Stimulated activated CD4-positive, alpha-beta T cell treated with anti-CD3 and anti-CD28 coated beads, Interleukin-4, amount 100 ng/mL, for 1 hour (primary cell): ENCODE data around the gene GYPC.

Source experiments
- DNase-seq: peaks from one replicate; pipeline ENCODE4 v3.0.0-alpha.2; 2020

GYPC gene

DNA sequence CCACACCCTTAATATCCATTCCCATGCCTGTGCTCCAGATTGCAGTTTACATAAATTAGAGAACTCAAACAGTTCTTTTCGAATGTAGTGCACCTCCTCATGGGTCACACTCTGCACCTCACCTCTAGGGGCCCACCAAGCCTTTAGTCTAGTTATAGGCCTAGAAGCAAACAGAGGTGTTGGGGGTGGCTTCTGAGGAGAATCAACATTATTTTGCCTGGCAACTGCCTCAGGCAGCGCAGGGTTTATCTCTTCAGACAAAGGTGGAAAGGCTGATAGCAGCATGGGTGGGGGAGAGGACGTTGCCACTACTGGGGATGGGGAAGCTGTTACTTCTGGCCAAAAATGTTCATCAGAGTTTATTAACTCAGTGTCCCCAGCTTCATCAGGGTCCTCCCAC lies 5.0 kb upstream of the GYPC start:
- no peak for DNase-seq

DNA sequence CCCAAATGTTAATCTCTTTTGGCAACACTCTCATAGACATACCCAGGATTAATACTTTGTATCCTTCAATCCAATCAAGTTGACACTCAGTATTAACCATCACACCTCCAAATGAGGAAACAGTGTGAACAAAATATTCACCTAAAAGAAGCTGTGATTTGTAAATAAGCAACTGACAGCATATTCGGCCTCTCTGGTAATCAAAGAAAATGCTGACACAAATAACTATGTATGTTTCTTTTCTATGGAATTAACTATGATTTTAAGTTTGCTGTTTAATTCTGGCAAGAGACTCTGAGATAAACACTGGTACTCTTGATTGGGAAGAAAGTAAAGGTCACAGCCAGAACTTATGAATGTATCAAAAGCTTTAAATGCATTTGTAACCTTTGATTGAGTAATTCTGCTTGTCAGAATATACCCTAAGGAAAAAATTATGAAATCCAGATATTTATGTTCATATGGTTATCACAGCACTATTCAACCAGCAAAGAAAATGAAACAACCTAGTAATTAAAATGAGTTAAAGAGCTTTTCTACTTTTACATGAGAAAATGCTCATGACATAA lies 3.6 kb upstream of the GYPC start:
- DNase-seq = no peak

DNA sequence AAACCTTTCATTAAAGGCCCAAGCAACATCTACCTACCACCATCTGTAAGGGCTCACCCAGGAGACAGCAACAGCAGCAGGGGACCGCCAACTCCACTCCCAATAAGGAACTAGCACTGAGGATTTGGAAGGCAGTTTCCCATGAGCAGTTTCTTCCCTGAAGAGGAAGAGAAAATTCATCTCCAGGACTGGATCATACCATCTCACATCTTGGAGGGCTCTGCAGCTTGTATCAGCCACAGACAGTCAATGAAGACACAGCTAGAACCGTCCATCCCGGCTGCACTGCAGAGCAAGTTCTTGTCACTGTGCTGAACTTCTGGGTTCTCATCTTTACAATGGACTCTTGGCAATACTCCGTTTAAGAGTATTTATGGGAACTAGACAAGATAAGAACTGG lies 2.8 kb upstream of the GYPC start:
- no peak for DNase-seq

DNA sequence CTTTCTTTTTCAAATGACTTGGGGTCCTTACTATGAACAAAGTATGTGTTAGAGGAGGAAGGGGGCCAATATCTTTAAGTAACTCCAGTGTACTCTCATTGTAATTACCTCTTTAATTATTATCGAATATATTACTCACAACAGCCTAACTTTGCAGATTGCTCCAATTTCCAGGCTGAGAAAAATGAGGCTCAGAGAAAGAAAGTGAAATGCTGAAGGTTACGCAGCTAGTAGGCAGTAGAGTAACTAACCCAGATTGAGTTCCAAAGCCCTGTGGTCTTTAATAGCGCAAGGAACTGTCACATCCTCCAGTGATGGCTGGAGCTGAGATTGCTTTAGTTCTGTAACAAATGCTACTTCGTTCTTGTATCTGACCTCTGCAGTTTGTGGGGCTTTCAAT lies 2.2 kb upstream of the GYPC start:
- no peak for DNase-seq

DNA sequence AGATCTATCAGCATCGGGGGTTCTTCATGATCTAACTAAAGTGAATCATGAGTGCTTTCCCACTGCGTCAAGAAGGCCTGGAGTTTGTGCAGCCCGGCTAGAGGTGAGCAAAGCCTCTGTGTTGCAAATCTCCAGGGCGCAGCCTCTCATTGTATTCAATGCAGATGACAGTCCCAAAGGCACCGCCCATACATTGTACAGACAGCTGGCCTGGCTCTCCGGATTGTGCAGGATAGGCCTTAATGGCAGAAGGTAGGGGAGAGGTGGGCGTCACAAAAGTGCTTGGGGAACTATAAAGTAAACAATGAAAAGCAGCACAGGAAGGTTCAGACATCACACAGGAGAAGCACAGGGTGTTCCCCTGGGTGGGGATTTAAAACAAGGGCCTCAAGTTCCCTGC lies 907 bp upstream of the GYPC start:
- DNase-seq = no peak

DNA sequence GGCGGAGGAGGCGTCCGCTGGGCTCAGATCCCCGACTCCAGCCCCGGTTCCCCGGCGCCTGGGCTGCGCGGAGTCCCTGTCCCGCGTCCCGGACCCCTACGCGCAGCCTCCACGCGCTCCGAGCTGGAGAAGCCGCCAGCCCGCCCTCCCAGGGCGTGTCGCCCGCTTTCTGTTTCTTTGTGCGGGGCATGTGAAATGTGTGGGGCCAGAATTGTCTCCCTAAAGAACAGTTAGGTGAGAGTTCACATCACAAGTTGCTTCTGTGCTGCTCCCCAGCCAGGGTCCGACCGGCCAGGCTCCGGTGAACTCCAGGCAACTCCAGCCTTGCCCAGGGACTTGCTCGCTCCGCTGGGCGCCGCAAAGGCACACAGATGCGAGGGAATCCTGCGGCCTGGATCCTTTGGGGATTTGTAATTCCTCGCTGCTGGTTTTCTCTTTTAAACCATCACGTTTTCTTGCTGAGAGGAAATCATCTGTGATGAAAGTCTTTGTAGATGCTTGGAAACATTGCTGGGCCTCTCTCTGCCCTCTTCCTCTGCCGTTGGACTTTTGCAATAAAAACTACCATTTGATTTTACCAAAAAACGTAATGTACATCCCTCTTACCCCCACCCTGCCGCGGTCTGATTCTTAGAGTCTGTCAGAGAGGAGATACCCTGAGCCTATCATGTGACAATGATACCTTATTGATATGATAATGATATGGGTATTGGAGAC lies 631 bp downstream of the GYPC start:
- peak; percentile 60 for DNase-seq

DNA sequence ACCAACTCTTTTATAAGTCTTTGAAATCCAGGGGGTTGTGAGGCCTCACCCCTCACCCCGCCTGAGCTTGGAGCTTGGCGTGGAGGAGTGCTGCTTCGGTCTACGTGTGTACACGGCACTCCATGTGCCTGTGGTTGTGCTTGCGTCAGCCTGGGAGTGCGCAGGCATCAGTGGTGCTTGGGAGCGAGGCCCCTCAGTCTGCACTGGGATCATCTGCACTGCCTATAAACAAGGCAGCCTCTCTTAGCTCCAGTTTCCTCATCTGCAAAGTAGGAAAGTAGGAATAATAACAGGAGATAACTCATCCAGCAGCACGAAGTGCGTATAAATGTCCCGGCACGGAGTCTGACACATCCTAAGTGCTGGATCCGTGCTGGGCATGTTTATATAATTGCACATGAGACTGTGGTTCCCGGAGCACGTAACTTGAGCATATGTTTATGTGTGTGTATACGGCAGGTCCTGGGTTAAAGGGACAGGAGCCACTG lies 1.2 kb downstream of the GYPC start:
- DNase-seq = peak; percentile 48

DNA sequence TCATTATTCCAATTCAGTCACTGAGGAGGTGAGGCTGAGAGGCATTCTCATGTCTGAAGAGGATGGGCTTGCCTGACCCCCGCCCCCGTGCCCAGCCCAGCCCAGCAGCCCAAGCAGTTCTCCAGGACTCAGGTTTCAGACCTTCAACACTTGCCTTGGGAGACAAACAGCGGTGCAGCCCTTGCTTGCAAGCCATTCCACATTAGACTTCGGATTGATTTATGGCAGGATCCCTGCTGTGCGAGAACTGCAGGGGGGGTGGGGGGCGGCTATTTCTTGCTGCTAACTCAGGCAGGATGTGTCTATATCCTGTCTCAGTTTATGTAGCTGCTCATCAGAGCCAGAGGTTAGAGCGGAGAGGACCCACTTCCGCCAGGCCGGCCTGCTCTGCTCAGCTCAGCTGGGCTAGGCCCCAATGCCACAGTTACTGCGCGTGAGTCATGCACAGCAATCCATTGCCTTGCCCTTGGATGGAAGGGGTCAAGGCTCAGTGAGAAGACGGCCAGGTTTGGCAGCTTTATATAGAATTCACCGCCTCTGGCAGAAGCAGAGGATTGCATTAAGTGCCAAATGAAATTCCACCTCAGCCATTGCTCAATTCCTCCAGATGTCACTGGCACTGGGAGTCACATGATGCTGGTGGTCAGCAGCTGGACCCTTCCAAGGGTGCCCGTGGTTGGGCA lies 1.8 kb downstream of the GYPC start:
- peak; percentile 58 for DNase-seq

DNA sequence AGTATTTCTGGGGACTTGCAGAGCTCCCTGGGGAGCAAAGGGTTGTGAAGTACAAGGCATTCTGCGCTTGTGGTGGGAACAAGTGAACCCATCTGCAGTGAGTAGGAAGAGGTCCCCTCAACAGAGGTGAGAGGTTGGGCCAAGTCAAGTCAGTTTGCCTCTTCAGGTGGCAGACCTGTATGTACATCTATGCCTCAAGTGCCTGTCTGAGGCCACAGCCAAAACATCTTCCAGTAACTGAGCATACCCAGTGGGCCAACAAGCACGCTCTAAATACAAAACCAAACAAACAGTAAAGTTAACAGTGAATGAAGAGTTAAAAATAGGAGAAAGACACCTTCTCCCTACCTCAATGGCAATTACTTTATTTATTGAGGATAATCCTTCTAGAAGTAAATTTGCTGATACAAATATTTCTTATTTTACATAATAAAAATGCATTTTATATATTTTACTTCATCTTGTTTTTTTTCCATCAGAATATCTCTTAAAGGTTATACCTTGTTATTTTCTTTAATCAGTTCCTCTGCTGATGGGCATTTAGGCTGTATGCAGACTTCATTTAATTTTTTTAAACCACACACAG lies 2.5 kb downstream of the GYPC start:
- no peak for DNase-seq

DNA sequence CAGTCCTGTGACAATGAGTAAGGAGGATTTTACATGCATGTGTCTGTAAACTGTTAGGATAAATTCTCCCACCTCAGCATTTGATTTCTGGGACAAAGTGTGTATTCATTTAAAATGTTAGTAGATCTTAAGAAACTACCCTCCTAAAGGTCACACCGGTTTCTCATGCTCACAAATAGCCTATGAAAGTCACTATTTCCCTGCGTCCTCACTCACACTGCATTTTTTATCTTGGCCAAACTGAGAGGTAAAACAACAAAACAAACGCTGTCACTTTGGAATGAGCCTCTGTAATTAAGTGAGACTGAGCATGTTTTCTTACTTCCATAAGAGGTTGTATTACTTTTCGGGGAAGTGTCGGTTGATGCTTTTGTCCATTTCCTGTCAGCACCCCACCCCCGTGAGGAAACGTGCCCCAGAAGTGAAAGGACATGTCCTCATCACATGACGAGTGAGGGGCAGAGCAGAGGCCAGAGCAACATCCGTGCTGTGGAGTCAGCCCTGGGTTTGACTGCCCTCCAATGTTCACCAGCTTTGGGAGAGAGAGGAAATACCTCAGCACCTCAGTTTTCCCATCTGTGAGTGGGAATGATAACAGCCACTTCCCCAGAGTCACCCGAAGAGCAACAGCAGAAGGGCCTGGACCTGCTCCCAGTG lies 3.1 kb downstream of the GYPC start:
- DNase-seq = peak; percentile 49

DNA sequence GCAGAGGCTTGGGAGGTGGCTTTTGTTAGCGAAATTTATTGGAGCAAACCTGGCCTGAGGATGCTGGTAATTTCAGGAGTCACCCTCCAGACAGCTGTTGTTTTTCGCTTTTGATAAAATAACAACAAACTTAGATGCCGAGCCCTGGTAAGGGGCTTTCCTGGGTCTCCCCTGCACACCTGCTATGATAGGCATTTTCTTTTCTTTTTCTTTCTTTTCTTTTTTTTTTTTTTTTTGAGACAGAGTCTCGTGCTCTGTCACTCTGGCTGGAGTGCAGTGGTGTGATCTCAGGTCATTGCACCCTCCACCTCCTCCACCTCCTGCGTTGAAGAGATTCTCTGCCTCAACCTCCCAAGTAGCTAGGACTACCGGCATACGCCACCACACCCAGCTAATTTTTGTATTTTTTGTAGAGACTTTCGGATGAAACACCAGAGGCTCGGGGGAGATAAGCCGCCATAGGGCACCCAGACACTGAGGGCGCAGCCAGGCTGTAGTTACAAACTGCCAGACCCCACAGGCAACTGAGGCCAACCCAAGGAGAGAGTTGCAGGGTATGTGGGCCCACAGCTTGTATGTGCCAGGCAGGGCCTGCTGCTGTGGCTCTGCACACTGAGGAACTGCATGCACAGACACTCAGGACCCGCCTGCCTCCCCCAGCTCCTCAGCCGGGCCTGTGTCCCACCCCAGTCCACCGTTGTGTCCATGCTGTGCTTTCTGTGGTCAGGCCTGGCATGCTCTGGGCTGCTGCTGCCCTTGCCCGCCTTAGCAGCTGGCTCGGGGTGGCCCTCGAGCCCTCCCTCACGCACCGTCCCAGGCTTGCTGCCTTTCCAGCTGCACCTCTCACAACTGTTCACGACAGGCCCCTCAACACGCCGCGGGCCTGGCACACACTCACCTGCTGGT lies 3.9 kb downstream of the GYPC start:
- no peak for DNase-seq

DNA sequence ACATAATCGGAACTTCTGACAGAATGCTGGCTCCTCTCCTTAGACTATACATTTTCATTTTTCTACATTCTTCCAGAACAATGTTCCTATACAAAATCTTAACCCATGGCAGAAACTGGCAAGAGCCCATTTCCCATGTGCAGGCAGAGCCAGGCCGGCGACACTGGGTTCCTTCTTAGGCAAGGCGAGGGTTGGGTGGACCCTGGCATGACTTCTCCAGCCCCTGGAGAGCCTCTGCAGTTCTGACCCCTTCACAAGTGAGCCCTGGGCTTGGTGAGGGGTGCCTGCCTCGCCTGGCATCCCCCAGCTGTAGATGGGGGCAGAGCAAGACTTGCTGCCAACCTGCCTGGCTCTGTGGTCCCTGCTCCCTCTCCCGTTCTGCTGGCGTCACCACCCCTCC lies 5.0 kb downstream of the GYPC start:
- no peak for DNase-seq

DNA sequence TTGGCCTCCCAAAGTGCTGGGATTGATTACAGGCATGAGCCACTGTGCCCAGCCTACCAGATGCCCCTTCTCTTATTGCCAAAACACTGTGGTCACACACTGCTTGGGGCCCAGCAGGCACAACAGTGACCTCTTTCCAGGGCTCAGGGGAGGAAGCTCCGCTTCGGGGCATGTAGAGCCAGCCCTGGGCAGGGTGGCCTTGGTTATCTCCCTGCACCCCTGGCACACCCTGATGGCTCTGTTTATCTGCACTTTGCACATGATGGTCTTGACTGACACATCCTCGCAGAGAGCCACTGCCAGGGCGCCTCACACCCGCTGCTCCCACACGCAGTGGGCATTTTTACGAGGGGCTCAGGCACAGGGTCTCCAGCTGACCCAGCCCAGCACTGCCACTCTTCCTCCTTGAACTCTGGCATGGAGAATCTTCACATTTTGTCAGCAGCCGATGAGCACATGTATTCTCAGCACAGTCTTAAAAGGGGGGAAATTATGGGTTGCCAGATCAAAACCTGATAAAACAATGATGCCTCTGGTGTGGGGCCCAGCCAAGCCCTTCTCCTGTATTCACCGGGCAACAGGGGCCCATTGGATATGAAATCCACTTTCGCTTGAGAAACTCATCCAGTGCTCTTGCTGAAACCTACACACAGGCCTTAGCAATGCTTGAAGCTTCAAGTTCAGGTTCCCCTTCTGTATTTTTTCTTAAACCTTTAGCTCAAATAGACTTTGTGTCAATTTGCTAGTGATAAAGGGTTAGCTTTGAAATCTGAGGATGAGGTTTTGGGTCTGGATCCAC lies 5.9 kb downstream of the GYPC start:
- no peak for DNase-seq

DNA sequence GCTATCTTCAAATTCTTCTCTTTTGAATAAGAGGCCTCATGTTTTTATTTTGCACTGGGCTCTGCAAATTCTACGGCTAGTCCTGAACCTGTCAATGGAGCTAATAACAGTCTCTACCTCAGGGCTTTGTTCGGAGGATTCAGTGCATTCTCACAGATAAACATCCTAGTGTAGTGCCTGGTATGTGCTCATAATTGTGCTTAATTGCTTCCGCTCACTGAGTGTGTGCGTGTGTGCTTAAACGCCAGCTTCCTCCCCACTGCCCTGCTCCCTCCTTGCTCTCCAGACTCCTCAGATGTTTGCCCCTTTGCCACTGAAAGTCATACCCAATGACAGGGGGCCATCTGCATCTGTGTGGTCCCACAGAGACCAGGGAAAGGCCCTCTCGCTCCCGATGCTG lies 6.7 kb downstream of the GYPC start:
- DNase-seq = no peak

DNA sequence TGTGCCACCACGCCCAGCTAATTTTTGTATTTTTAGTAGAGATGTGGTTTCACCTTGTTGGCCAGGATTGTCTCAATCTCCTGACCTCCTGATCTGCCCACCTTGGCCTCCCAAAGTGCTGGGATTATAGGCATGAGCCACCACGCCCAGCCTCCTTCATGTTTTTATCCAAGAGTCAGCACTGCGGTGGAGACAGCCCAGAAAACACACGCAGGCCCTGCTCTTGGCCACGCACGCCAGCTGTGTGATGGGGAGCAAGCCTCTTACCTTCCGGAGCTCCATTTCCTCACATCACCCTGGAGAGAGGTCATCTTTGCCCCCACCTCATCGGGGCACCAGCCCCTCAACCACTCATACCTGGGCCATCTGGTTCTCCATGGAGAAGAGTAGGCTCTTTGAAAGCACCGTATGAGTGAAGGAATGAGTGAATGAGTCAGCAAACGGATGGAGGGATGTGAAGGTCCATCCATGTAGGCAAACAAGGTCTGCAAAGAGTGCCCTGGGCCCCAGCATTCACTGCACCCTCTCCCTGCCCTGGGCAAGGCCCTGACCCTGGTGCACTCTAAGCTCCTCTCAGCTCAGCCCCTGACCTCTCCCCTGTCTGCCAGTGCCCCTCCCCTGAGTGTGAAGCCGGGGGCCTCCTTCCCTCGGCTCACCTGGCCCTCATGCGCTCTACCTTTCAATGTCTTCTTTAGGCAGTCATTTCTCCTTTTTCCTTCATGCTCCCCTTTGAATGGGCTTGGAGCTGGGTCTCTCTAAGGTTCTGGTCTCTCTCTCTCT lies 7.4 kb downstream of the GYPC start:
- no peak for DNase-seq

DNA sequence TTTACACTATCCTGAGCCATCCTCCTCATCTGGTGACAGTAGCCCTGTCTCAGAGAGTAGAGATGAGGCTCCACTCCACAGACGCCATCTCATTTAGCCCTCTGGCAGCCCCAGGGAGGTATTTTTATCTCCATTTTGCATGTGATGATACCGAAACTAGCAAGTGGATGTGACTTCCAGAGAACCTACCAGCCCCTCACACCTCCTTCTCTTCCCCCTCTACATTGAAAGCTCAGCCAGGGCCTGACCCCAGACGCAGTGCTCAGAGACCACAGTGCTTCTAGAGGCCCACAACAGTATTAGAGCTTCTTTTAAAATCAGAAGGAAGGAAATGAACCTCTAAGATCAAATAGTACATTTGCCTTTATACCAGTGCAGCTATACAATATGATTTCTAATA lies 8.3 kb downstream of the GYPC start:
- DNase-seq = no peak

DNA sequence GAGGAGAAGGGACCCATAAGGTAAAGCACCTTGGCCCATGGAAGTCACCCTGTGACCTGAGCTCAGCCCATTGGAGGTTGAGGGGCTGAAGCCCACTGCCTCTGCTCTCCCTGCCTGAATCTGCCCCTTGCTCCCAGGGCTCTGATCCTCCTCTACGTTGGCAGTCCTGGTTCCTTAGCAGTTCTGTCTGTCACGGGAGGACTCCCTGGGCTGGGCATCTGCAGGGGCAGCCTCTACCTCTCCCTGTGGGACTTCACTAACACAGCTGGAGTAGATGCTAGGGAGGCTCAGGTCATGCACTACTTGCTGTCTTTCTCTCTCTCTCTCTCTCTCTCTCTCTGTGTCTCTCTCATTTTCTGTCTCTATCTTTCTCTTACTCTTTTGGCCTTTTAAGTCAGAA lies 8.7 kb downstream of the GYPC start:
- no peak for DNase-seq

DNA sequence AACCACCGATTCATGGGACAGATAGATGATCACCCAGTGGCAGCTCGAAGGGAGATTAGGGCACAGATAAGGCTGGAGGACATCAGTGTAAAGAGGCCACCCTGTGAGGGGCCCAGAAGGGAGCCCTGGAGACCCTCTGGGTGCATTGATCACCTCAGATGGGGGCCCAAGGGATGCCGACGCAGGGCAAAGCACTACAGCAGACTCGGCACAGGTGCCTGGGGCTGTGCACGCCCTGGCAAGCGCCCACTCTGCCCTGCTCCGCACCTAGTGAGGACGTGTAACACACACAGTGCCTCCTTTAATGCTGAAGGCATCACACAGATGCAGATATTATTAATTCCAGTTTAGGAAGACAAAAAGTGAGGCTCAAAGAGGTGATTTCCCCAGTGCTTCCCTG lies 9.5 kb downstream of the GYPC start:
- DNase-seq = no peak

DNA sequence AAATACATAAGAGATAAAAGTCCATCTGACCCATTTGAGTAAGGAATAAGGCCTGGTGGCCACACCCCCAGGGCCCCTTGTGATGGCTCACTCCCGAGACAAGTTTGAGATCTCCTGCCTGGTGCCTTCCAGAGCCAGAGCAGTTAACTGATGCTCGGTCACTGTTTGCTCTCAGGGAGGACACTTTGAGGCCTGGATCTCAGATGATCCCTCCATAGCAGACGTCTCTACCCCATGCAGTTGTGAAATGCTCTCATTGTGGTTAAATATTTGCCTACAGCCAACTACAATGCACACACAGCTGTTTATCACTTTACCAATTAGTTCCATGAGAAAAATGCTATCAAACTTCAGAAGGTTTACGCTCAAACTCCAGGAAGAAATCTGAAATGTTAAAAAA lies 12.3 kb downstream of the GYPC start:
- DNase-seq = no peak

DNA sequence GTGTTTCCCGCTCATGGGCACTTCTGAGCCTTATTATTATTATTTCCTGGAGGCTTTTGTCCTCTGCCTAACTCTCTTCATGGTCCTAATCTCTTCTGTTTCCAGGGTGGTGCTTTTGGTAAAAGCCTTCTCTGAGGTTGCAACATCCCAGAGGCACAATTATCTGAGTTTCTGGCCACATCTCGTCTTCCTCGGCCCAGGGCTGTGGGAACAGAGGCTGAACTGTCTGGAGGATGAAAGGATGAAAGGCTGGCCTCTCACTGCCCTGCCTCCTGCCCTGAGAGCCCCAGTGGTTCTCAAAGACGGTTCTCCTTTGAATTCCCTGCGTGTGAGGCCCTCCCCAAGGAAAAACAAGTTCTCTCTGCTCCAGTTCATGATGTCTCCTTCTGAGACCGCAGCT lies 13.8 kb downstream of the GYPC start:
- no peak for DNase-seq

DNA sequence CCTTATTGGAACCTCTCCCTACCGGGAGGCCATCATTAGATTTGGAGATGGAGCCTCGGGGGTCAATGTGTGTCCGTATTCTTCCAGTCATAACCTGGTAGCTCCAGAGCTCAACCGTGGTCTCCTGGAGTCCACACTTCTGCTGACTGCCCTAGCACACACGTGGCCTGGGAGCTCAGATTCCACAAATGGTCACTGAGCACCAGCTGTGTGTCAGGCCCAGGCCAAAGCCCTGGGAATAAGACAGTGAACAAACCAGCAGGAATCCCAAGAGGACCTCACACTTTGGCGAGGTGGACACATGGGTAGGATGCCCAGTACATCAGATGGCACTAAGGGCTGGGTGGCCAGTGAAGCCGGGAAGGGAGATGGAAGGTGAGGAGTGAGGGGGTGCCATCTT lies 15.5 kb downstream of the GYPC start:
- no peak for DNase-seq
